Hippocampal formation (tissue), 2 donors: Measurements from ENCODE around the gene SPTSSA.
"Not testable (repeated sequence)": the region's sequence is repeated elsewhere in the genome, so short reads cannot be mapped to it uniquely, and the experiment has no call there.

Experiments used
- DNase-seq, 2 donors: peaks; one replicate each; lab custom pipeline; 2025; lab: John Stamatoyannopoulos, UW

Gene SPTSSA, protein sequence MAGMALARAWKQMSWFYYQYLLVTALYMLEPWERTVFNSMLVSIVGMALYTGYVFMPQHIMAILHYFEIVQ

DNA sequence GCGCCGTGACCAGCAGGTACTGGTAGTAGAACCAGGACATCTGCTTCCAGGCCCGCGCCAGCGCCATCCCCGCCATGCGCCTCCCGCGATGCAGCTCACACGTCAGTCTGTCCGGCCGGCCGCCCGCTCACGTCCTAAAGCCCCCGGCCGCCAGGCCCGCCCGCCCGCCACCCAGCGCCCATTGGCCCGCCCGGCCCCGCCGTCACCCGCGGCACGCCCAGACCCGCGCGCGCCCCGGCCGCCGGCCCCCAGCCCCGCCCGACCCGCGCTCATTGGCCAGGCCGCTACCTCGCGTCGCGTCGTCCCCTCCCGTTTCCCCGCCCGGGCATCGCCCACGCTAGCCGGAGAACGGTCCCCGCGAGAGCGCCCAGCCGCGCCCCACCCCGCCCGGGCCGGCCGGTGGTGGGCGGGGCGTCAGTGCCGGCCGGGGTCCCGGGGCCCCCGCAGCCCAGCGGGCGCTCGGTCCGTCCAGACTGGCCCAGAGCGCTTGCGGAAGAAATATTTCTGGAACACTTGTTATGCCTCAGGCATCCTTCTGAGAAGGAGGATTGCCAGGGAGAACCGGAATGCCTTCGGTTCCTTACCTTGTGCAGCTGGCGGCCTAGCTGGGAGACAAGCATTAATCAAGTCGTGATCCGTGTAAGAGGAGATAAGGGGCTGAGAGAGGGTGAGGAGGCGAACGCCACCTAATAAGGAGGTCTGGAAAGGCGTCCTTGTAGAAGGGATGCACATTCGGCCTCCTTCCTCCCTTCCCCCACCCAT, at the start of gene SPTSSA:
SPTSSA (minus strand) TSS at position 109 of the 762 bp plus-strand sequence; CDS start at position 76, 33 bp downstream.
- DNase-seq: peak; percentile 86 to 93

DNA sequence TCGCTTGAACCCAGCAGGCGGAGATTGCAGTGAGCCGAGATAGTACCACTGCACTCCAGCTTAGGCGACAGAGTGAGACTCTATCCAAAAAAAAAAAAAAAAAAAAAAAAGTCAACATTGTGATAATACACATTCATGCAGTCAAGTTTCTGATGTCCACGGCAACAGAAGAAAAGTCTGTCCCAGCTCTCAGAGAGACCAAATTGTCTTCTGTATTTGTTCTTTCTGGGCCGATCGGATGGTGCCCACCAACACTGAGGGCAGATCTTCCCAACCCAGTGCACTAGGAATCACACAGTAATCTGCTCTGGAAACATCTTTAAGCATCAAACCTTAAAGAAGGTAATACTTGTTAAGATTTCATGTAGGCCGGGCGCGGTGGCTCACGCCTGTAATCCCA, 45.8 kb upstream of the SPTSSA start:
- DNase-seq: no peak

DNA sequence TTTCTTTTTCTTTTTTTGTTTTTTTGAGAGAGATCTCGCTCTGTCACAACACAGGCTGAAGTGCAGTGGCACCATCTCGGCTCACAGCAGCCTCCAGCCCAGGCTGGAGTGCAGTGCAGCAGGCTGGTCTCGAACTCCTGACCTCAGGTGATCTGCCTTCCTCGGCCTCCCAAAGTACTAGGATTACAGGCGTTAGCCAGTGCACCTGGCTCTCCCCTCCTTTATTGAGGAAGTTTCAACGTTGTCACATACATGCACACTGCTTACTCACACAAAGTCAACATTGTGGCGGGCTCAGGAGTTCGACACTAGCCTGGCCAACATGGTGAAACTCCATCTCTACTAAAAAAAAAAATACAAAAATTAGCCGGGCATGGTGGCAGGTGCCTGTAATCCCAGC, 45.4 kb upstream of the SPTSSA start:
- DNase-seq: no peak

DNA sequence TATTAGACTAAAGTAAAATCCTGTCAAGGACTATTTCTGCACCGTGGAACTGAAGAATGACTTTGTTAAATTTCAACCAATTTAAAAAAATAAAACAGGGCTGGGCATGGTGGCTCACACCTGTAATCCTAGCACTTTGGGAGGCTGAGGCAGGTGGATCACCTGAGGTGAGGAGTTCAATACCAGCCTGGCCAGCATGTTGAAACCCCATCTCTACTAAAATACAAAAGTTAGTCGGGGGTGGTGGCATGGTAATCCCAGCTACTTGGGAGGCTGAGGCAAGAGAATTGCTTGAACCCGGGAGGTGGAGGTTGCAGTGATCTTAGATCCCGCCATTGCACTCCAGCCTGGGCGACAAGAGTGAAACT, 43.1 kb upstream of the SPTSSA start:
- DNase-seq: not testable (repeated sequence)

DNA sequence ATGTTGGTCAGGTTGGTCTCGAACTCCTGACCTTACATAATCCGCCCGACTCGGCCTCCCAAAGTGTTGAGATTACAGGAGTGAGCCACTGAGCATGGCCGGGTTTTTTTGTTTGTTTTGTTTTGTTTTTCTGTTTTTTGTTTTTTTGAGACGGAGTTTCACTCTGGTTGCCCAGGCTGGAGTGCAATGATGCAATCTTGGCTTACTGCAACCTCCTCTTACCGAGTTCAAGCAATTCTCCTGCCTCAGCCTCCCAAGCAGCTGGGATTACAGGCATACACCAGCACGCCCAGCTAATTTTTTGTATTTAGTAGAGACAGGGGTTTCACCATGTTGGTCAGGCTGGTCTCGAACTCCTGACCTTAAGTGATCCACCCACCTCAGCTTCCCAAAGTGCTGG, 42.0 kb upstream of the SPTSSA start:
- DNase-seq: not testable (repeated sequence)

DNA sequence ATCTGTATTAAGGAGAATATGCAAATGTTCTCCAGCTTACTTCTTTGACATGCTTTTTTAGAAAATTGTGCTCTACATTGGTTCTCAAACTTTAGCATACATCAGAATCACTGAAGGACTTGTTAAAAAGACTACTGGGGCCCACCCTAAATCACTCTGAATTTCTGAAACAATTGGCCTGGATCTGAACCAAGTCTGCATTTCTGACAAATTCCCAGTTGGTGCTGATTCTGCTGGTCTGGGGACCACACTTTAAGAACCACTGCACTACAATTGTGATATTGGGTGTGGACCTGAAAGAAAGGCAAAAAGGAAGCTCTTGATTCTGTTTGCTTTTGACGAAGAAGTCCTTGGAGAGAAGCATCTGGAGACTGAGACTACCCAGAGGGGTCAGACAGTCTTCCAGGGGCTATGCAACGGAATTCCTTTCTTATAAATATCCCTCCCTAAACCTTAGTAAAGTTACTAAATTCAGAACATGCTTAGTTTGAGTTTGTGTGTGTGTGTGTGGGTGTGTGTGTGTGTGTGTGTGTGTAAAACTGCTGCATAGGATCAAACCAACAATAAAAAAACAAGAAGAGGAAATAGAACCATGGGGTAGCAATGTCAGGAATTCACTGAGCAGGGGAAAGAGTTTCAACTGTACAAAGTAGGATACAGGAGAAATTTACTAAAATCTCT, 40.6 kb upstream of the SPTSSA start:
- no peak for DNase-seq

DNA sequence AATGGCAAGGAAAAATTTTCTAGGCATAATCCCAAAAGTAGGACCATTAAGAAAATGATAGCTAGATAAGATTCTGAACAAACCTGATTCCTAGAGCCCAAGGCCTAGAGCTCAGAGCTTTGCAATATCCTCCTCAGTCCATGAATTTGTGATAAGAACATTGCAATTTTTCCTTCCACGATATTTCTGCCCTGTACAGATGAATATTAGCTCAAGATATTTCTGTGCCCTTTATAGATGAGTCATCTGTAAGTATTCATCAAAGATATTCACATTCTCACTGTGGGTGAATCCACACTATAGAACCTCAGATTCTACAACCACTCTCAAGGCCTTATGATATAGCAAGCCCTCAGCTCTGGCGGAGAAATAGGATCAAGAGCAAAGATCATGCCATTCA, 40.0 kb upstream of the SPTSSA start:
- DNase-seq: no peak

DNA sequence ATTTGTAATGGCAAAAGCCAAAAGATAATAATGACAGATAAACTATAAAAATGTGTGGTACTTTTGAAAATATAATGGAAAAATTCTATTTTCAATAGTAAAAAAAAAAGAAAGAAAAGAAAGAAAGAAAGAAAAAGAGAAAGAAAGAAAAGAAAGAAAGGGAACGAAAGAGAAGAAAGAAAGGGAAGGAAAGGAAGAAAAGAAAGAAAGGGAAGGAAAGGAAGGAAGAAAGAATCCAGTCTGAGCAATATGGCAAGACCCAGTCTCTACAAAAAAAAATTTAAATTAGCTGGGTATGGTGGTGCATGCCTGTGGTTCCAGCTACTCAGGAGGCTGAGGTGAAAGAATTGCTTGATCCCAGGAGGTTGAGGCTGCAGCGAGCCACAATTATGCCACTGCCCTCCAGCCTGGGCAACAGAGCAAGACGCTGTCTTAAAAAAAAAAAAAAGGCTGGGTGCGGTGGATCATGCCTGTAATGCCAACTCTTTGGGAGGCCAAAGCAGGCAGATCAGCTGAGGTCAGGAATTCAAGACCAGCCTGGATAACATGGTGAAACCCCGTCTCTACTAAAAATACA, 39.1 kb upstream of the SPTSSA start:
- DNase-seq: no peak

DNA sequence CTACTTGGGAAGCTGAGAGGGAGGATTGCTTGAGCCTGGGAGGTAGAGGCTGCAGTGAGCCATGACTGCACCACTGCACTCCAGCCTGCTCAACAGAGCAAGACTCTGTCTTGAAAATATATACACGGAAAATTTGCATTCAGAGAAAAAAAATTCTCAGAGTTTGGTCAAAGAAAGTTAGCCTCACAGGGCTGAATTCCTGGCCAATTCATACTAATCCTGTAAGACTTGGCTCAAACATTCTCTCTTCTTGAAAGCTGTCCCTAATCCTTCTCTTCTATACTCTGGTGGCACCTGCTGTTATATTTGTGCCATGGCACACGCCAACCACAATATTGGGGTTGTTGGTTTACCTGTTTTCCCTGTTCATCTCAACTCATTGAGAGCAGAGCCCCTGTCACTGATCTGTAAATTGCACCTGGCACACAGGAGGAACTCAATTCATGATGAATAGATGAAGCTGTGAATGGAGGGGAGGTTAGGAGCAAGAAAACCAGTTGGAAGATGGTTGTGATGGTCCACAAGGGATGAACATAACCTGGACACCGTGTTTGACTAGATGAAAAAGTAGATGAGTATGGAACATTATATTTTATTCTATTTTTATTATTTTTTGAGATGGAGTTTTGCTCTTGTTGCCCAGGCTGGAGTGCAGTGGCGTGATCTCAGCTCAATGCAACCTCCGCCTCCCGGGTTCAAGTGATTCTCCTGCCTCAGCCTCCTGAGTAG, 36.8 kb upstream of the SPTSSA start:
- peak in 1 of 2 donors; percentile 3 for DNase-seq

DNA sequence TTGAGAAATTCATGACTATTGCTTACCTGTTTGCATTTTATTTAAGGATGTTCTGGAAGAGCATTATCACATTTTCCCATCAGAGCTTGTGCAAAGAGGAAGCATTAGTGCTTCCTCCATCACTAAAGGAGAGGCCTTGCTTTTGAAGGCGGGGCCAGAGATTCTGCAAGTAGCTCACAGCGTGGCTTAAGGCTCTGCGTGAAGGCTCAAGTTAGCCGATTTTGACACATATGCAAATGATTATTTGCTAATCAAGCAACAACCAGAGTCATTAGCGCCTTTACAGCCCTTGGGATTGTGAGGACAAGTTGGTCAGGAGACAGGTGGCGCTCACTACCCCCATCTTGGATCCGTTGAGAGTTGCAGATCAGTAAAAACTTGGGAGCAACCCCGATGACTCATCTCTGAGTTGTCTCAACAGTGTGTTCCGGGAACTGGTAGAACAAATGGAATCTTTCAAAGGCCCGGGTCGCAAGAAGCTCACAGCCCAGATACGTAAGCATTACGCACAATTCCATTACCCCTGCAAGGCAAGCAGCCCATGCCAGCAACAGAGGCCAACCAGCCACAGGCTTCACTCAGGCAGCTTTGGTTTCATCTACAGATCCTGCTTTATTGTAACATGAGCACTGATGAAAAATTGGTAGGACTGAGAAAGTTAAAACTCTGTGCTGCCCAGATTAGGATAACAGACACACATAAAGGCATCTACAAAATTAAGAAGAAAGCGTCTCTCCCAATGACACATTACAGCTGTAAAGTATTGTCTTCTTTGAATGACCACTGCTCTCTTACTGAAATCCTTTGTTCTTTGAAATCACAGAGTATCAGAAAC, 34.9 kb upstream of the SPTSSA start:
- peak; percentile 33 to 55 for DNase-seq

DNA sequence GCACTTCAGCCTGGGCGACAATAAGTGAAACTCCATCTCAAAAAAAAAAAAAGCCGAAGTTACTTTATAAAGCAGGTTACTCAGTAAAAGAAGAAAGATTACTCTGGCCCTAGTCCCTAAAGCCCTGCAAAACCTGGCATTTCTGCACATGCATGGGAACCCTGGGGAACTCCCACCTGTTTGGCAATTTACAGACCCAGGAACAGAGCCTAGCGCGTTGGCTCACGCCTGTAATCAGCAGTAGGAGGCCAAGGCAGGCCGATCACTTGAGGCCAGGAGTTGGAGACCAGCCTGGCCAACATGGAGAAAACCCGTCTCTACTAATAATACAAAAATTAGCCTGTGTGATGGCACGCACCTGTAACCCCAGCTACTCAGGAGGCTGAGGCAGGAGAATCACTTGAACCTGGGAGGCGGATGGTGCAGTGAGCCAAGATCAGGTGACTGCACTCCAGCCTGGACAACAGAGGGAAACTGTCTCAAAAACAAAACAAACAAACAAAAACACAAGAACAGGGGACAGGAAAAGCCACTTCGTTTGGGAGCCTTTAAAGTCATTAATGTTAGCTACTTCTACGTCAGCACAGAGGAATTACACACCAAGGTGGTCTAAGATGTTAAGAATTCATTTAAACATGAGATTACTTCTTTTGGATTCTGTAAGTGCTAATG, 34.1 kb upstream of the SPTSSA start:
- no peak for DNase-seq

DNA sequence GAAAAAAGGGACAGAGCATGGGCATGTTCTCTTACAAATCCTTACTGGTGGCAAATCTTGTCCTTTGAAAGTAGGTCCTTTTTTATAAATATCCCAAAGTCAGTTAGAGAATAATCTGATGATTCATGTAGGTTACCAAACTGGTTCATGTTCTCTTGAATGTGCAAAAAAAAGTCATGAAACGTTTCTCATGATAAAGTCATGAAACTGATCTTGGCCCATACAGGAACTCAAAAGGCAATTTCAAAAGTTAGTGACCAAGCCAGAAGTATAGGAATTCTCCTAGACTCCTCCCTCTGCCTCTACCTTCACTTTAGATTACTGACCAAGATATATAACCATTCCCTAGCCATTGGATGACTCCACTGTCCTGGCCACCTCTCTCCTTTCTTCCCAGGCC, 27.3 kb upstream of the SPTSSA start:
- no peak for DNase-seq

DNA sequence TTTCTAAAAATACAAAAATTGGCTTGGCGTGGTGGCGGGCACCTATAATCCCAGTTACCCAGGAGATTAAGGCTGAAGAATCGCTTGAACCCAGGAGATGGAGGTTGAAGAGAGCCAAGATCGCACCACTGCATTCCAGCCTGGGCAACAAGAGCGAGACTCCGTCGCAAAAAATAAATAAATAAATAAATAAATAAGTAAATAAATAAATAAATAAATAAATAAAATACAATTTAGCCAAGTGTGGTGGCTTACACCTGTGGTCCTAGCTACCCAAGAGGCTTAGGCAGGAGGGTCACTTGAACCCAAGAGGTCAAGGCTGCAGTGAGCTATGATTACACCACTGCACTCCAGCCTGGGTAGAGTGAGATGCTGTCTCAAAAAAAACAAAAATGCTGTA, 26.5 kb upstream of the SPTSSA start:
- DNase-seq: no peak

DNA sequence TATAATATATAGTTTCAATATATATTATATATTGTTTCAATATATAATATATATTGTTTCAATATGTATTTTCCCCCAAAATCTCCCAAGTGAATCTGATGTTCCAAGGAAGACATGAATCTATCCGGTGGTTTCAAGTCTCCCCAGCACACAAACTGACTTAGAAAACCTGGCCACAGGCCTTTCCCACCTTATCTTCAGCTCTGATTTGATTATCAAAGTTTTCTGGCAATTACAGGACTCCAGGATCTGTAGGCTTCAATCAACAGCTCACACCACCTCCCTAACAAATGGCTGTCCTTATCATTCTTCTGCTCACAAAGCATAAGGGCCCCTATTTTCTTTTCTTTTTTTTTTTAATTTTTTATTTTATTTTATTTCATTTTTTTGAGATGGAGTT, 22.7 kb upstream of the SPTSSA start:
- no peak for DNase-seq

DNA sequence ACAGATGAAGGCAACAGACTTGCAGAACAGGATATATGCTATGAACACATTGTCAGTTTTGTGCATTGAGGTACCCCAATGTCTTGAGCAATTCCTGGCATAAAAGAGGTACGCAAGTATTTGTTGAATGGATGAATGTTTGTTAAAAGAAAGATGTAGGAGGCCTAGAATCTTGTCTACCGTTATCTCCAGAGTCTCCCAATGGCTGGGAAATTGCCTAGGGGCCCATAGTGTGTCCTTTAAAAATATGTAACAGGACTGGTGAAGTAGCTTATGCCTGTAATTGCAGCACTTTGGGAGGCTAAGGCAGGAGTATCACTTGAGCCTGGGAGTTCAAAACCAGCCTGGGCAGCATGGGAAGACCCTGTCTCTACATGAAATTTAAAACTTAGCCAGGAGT, 20.4 kb upstream of the SPTSSA start:
- no peak for DNase-seq

DNA sequence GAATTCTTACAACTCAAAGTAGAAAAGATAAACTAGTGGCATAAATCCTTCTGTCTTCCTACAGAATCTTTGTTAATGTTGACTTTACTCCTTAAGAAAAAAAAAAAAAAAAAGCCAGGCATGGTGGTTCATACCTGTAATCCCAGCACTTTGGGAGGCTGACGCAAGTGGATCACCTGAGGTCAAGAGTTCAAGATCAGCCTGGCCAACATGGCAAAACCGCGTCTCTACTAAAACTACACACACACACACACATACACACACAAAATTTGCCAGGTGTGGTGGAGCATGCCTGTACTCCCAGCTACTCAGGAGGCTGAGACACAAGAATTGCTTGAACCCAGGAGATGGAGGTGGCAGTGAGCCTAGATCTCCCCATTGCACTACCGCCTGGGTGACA, 17.7 kb upstream of the SPTSSA start:
- no peak for DNase-seq

DNA sequence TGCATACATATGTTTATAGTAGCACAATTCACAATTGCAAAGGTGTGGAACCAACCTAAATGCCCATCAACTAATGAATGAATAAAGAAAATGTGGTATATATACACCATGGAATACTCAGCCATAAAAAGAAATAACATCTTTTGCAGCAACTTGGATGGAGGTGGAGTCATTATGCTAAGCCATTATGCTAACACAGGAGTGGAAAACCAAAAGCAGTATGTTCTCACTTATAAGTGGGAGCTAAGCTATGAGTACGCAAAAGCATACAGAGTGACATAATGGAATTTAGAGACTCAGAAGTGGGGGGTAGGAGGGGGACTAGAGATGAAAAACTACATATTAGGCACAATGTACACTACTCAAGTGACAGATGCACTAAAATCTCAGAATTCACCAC, 16.2 kb upstream of the SPTSSA start:
- no peak for DNase-seq

DNA sequence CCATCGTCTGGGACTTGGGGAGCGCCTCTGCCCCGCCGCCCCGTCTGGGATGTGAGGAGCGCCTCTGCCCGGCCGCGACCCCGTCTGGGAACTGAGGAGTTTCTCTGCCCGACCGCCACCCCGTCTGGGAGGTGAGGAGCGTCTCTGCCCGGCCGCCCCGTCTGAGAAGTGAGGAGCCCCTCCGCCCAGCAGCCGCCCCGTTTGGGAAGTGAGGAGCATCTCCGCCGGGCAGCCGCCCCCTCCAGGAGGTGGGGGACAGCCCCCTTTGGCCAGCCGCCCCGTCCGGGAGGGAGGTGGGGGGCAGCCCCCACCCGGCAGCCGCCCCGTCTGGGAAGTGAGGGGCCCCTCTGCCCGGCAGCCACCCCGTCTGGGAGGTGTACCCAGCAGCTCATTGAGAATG, 14.0 kb upstream of the SPTSSA start:
- not testable (repeated sequence) for DNase-seq

DNA sequence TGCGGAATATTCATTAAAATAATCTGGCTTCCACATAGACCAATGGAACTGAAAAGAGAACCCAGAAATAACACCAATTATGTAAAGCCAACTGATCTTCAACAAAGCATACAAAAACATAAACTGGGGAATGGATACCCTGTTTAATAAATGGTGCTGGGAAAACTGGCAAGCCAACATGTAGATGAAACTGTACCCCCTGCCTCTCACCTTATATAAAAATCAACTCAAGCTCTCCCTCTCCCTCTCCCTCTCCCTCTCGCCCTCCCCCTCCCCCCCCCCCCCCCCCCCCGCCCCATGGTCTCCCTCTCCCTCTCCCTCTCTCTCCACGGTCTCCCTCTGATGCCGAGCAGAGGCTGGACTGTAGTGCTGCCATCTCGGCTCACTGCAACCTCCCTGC, 13.1 kb upstream of the SPTSSA start:
- DNase-seq: no peak

DNA sequence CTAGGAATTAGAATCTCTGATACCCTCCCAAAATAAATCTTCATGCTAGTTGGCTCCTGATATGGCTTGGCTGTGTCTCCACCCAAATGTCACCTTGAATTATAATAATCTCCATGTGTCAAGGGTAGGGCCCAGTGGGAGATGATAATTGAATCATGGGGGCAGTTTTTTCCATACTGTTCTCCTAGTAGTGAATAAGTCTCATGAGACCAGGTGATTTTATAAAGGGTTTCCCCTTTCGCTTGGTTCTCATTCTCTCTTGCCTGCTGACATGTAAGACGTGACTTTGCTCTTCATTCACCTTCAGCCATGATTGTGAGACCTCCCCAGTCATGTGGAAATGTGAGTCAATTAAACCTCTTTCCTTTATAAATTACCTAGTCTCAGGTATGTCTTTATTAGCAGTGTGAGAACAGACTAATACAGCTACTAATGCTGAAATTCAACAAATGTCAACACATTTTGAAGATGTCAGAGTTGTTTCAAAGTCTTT, 12.2 kb upstream of the SPTSSA start:
- DNase-seq: no peak
